IMR-90 (cell line): ENCODE measurements around the gene SLC30A2. TPM values are rescaled to one million over a fixed set of nuclear protein-coding genes. Genes with fewer than 3 reads are reported as not detected.

Source experiments
- ATAC-seq: fragments of 200-7000 bp; cut with Tn5 transposase; 2 replicates; pipeline ENCODE4 v1.9.1; 2020; ENCODE audit warnings: low read depth, mild to moderate bottlenecking, moderate library complexity
- BruUV-seq: library from RNA; stranded (reverse); fragments of 400-500 nt; replicated peaks from 2 replicates; lab custom pipeline; 2021; lab: Mats Ljungman, UMichigan
- CTCF ChIA-PET: fragments of 300-600 bp; formaldehyde crosslinking; extraction: SDS; loops from one replicate; lab custom pipeline; 2021; ENCODE audit warnings: antibody characterized with exemption; lab: Yijun Ruan, JAX
- POLR2A ChIA-PET: fragments of 300-600 bp; sonication (Branson Sonifier 250); formaldehyde crosslinking; loops from one replicate; lab custom pipeline; 2022; ENCODE audit warnings: antibody characterized with exemption; ENCODE audit not compliant: unreplicated experiment; lab: Charles Lee
- DNase-seq: peaks from one replicate; pipeline ENCODE4 v3.0.0; 2013
- H2AFZ ChIP-seq: replicated peaks from 2 replicates; pipeline ENCODE3; 2013; ENCODE audit warnings: low read length, mild to moderate bottlenecking; ENCODE audit not compliant: poor library complexity
- H2AK5ac ChIP-seq: 2 replicates; pipeline ENCODE4 v1.6.1; 2013; ENCODE audit warnings: low read depth, low read length, inconsistent platforms
- H2AK9ac ChIP-seq: replicated peaks from 2 replicates; pipeline ENCODE3; 2013; ENCODE audit warnings: mild to moderate bottlenecking, low read depth, low read length, moderate library complexity; ENCODE audit not compliant: poor library complexity
- H2BK120ac ChIP-seq: 2 replicates; pipeline ENCODE4 v1.6.1; 2013; ENCODE audit warnings: low read depth, low read length, inconsistent platforms
- H2BK15ac ChIP-seq: 3 replicates; pipeline ENCODE4 v1.6.1; 2013; ENCODE audit warnings: low read depth, low read length, inconsistent platforms
- H2BK20ac ChIP-seq: 2 replicates; pipeline ENCODE4 v1.6.1; 2013; ENCODE audit warnings: low read depth, mild to moderate bottlenecking, inconsistent platforms, low read length, moderate library complexity
- H2BK5ac ChIP-seq: 2 replicates; pipeline ENCODE4 v1.6.1; 2013; ENCODE audit warnings: mild to moderate bottlenecking, low read depth, low read length, inconsistent platforms; ENCODE audit not compliant: poor library complexity, severe bottlenecking
- H3K14ac ChIP-seq: replicated peaks from 2 replicates; pipeline ENCODE4 v1.6.1; 2013; ENCODE audit warnings: low read depth, low read length, inconsistent platforms
- H3K18ac ChIP-seq: 2 replicates; pipeline ENCODE4 v1.6.1; 2013; ENCODE audit warnings: low read depth, low read length, control low read depth
- H3K23ac ChIP-seq: 2 replicates; pipeline ENCODE4 v1.6.1; 2013; ENCODE audit warnings: low read depth, low read length, inconsistent platforms
- H3K27ac ChIP-seq: 2 replicates; pipeline ENCODE4 v1.5.1; 2013; ENCODE audit warnings: mild to moderate bottlenecking, control low read depth, low read length; ENCODE audit not compliant: insufficient read depth
- H3K27me3 ChIP-seq: 2 replicates; pipeline ENCODE4 v1.6.1; 2013; ENCODE audit warnings: low read length; ENCODE audit not compliant: control insufficient read depth, insufficient read depth
- H3K36me3 ChIP-seq: 2 replicates; pipeline ENCODE4 v1.6.1; 2013; ENCODE audit warnings: low read length, mixed read lengths; ENCODE audit not compliant: control insufficient read depth, insufficient read depth
- H3K4ac ChIP-seq: 2 replicates; pipeline ENCODE4 v1.6.1; 2013; ENCODE audit warnings: low read depth, low read length, inconsistent platforms
- H3K4me1 ChIP-seq: 2 replicates; pipeline ENCODE4 v1.6.1; 2013; ENCODE audit warnings: low read length, mixed read lengths; ENCODE audit not compliant: control insufficient read depth, insufficient read depth
- H3K4me2 ChIP-seq: 2 replicates; pipeline ENCODE4 v1.6.1; 2013; ENCODE audit warnings: low read depth, mild to moderate bottlenecking, control low read depth, low read length, moderate library complexity
- H3K4me3 ChIP-seq: 2 replicates; pipeline ENCODE4 v1.5.1; 2013; ENCODE audit warnings: low read depth, mild to moderate bottlenecking, control low read depth, low read length, moderate library complexity; ENCODE audit not compliant: insufficient read depth
- H3K56ac ChIP-seq: 2 replicates; pipeline ENCODE4 v1.6.1; 2013; ENCODE audit warnings: low read length, inconsistent platforms; ENCODE audit not compliant: insufficient read depth; ENCODE audit errors: extremely low read depth
- H3K79me1 ChIP-seq, 2 experiments: 2 replicates each; pipeline ENCODE4 v1.6.1; 2013; ENCODE audit warnings: low read length in 2 of 2, inconsistent platforms in 1 of 2, low read depth in 1 of 2
- H3K9ac ChIP-seq: 2 replicates; pipeline ENCODE4 v1.6.1; 2013; ENCODE audit warnings: low read depth, low read length, control low read depth
- H3K9me1 ChIP-seq: 2 replicates; pipeline ENCODE4 v1.6.1; 2013; ENCODE audit warnings: low read length, inconsistent platforms; ENCODE audit not compliant: insufficient read depth
- H3K9me3 ChIP-seq: 2 replicates; pipeline ENCODE4 v1.6.1; 2013; ENCODE audit warnings: low read length; ENCODE audit not compliant: control insufficient read depth, insufficient read depth
- H4K20me1 ChIP-seq: 2 replicates; pipeline ENCODE4 v1.6.1; 2013; ENCODE audit warnings: low read length, inconsistent platforms; ENCODE audit not compliant: insufficient read depth
- H4K5ac ChIP-seq: 2 replicates; pipeline ENCODE4 v1.6.1; 2013; ENCODE audit warnings: mild to moderate bottlenecking, low read depth, low read length, control low read depth
- H4K8ac ChIP-seq, 2 experiments: 2 replicates each; pipeline ENCODE4 v1.6.1; 2013; ENCODE audit warnings: low read depth in 2 of 2, low read length in 2 of 2, control low read depth in 1 of 2, inconsistent platforms in 1 of 2
- H4K91ac ChIP-seq: 2 replicates; pipeline ENCODE4 v1.6.1; 2013; ENCODE audit warnings: low read depth, low read length, inconsistent platforms; ENCODE audit not compliant: insufficient read depth
- BHLHE40 ChIP-seq: fragments of 150-350 bp; IDR thresholded peaks from 2 replicates; pipeline ENCODE4 v1.6.1; 2016; ENCODE audit warnings: mild to moderate bottlenecking, low read depth, low read length
- CEBPB ChIP-seq: IDR thresholded peaks from 2 replicates; pipeline ENCODE4 v1.6.1; 2012; ENCODE audit warnings: low read depth, low read length, improper control_type of control experiment
- CHD1 ChIP-seq: IDR thresholded peaks from 2 replicates; pipeline ENCODE4 v1.6.1; 2012; ENCODE audit warnings: low read depth, low read length, improper control_type of control experiment
- FOS ChIP-seq: fragments of 150-350 bp; IDR thresholded peaks from 2 replicates; pipeline ENCODE4 v1.6.1; 2016; ENCODE audit warnings: low read depth, low read length
- MAFK ChIP-seq: IDR thresholded peaks from 2 replicates; pipeline ENCODE4 v1.6.1; 2012; ENCODE audit warnings: low read depth, low read length, improper control_type of control experiment
- MAZ ChIP-seq: IDR thresholded peaks from 2 replicates; pipeline ENCODE4 v1.6.1; 2012; ENCODE audit warnings: low read depth, mild to moderate bottlenecking, low read length, improper control_type of control experiment, moderate library complexity, borderline replicate concordance
- MXI1 ChIP-seq: IDR thresholded peaks from 2 replicates; pipeline ENCODE4 v1.6.1; 2012; ENCODE audit warnings: low read depth, mild to moderate bottlenecking, low read length, moderate library complexity, borderline replicate concordance
- NFE2L2 ChIP-seq: fragments of 150-350 bp; IDR thresholded peaks from 2 replicates; pipeline ENCODE4 v1.6.1; 2016; ENCODE audit warnings: low read depth, mild to moderate bottlenecking, low read length
- POLR2A ChIP-seq: IDR thresholded peaks from 2 replicates; pipeline ENCODE4 v1.6.1; 2012; ENCODE audit warnings: mild to moderate bottlenecking, low read depth, low read length
- RAD21 ChIP-seq: IDR thresholded peaks from 2 replicates; pipeline ENCODE4 v1.6.1; 2012; ENCODE audit warnings: low read length, improper control_type of control experiment
- RFX5 ChIP-seq: IDR thresholded peaks from 2 replicates; pipeline ENCODE4 v1.8.0; 2012; ENCODE audit warnings: low read depth, mild to moderate bottlenecking, low read length, moderate library complexity
- WGBS, 2 experiments: methylation state at CpG; one replicate each; pipeline versions ENCODE4 v1.1.5 to v1.1.7; 2013; ENCODE audit warnings: missing lambda C conversion rate in 2 of 2; ENCODE audit not compliant: insufficient read length in 1 of 2; ENCODE audit errors: extremely low coverage in 2 of 2; 5-methylcytosine and 5-hydroxymethylcytosine counted together
- dilution Hi-C: fragments of 300-500 bp; cut with HindIII; formaldehyde crosslinking; loops from one replicate; pipeline ENCODE4 v1.14.3; 2018; ENCODE audit warnings: low sequenced_read_pairs; ENCODE audit not compliant: unreplicated experiment
- in situ Hi-C: fragments of 300-500 bp; cut with MboI; formaldehyde crosslinking; loops from 3 replicates; pipeline ENCODE4 v1.14.3; 2019; ENCODE audit warnings: low sequenced_read_pairs, inconsistent platforms, mixed read lengths
- intact Hi-C: fragments of 100-400 bp; cut with micrococcal nuclease; formaldehyde crosslinking; loops from 2 replicates; pipeline ENCODE4 v1.10.0; 2022
- polyA plus RNA-seq, 3 experiments: library from polyadenylated mRNA; depleted of rRNA; stranded (reverse); fragments of >200 nt; gene quantifications; 2 replicates each; pipeline ENCODE4 v1.2.3, GENCODE V29; 2012; ENCODE audit warnings: low replicate concordance in 1 of 3
- total RNA-seq: library from RNA; depleted of rRNA; stranded (reverse); fragments of >200 nt; gene quantifications from 2 replicates; pipeline ENCODE4 v1.2.3, GENCODE V29; 2012
- TF ChIP-seq, protein P1 (sequence below): fragments of 150-350 bp; IDR thresholded peaks from 2 replicates; pipeline ENCODE4 v1.6.1; 2017; ENCODE audit warnings: mild to moderate bottlenecking, antibody characterized with exemption, low read length, low read depth
- TF ChIP-seq, protein P2 (sequence below): fragments of 150-350 bp; IDR thresholded peaks from 2 replicates; pipeline ENCODE4 v1.6.1; 2016; ENCODE audit warnings: low read depth, mild to moderate bottlenecking, low read length, moderate library complexity, borderline replicate concordance

SLC30A2 gene
- total and polyA plus RNA-seq, 2 of the 4 experiments (the other 2 are of a cell fraction) = not detected

DNA sequence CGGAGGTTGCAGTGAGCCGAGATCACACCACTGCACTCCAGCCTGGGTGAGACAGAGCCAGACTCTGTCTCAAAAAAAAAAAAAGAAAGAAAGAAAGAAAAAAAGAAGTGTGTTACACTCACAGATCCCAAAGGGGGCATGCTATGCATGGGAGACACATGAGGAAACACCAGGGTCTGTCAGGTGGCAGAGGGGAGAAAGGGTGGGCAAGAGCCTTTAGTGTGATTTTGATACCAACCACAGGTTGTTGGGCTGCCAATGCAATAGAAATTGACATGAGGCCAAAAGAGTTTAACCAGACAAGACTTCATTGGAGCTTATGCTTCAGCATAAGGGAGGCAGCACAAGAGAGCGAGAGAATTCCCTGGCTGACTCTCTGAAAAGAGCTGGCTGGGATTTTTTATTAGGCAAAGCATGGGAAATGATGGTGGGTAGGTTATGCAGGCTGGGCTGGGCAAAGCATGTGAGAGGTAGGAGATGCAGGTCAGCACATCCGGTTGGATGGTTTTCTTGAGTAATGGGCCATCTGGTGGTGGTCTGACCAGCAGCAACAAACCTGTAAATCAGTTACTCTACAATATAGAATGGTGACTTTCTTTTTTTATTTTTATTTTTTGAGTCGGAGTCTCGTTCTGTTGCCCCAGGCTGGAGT, 36.0 kb downstream of the SLC30A2 start:
- Histone ChIP-seq H3K4me3 (no peak overlapping the region), H3K18ac (no peak overlapping the region), H2BK15ac (no peak overlapping the region), H3K14ac (no peak overlapping the region), H2BK20ac (no peak overlapping the region), H3K4me1 (no peaks in the 10 kb centered on the region), H2AK9ac (peak overlapping the region; percentile 65), H2AFZ (no peak overlapping the region), H3K23ac (no peak overlapping the region), H3K9me3 (no peaks in the 10 kb centered on the region), H3K27me3 (peaks cover 7% of the 10 kb centered on the region), H3K79me1 (no peaks in the 10 kb centered on the region), H4K5ac (no peak overlapping the region), H3K4ac (no peak overlapping the region), H2BK120ac (no peak overlapping the region), H2BK5ac (no peak overlapping the region), H3K56ac (no peak overlapping the region), H4K8ac (no peak overlapping the region), H2AK5ac (no peak overlapping the region), H3K36me3 (no peaks in the 10 kb centered on the region), H3K27ac (no peak overlapping the region), H3K4me2 (no peak overlapping the region), H3K9me1 (0 out of 2 replicates have a peak, but pooled peaks cover 5% of the 10 kb centered on the region), H3K9ac (no peak overlapping the region), H4K20me1 (no peaks in the 10 kb centered on the region), H4K91ac (no peak overlapping the region)
- POLR2A ChIA-PET = no interaction called here
- dilution Hi-C loops = no loop called here
- ATAC-seq (no peak), DNase-seq (no peak)
- in situ Hi-C loops = no loop called here
- no TSS peak for BruUV-seq
- TF ChIP-seq MAZ = no peak
- no peak for TF ChIP-seq MAFK
- TF ChIP-seq NFE2L2 = no peak
- no peak for TF ChIP-seq RFX5
- TF ChIP-seq, protein P1, sequence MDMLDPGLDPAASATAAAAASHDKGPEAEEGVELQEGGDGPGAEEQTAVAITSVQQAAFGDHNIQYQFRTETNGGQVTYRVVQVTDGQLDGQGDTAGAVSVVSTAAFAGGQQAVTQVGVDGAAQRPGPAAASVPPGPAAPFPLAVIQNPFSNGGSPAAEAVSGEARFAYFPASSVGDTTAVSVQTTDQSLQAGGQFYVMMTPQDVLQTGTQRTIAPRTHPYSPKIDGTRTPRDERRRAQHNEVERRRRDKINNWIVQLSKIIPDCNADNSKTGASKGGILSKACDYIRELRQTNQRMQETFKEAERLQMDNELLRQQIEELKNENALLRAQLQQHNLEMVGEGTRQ = no peak
- TF ChIP-seq, protein P2, sequence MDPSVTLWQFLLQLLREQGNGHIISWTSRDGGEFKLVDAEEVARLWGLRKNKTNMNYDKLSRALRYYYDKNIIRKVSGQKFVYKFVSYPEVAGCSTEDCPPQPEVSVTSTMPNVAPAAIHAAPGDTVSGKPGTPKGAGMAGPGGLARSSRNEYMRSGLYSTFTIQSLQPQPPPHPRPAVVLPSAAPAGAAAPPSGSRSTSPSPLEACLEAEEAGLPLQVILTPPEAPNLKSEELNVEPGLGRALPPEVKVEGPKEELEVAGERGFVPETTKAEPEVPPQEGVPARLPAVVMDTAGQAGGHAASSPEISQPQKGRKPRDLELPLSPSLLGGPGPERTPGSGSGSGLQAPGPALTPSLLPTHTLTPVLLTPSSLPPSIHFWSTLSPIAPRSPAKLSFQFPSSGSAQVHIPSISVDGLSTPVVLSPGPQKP = no peak
- TF ChIP-seq CHD1 = no peak
- TF ChIP-seq FOS = no peak
- TF ChIP-seq POLR2A = no peak
- TF ChIP-seq CEBPB = no peak
- TF ChIP-seq BHLHE40 = no peak
- TF ChIP-seq RAD21 = no peak
- no peak for TF ChIP-seq MXI1
- intact Hi-C loops = no loop called here
- WGBS, 2 experiments = 40% methylated on average over 1 of the region's 6 CpGs; no CpG with 5 or more reads in 1 of the 2 experiments
- CTCF ChIA-PET = no interaction called here
